Loucy (cell line): ENCODE measurements around the gene KHK.

ENCODE experiments used
- H2AFZ ChIP-seq: fragments of 200-600 bp; sonication (generic); 2 replicates; pipeline ENCODE4 v1.6.0; 2016; ENCODE audit warnings: antibody characterized with exemption, mild to moderate bottlenecking, low read length, moderate library complexity
- H3F3A ChIP-seq: fragments of 200-600 bp; 2 replicates; pipeline ENCODE4 v1.6.0; 2016; ENCODE audit warnings: antibody characterized with exemption, low read depth, mild to moderate bottlenecking
- H3K27me3 ChIP-seq: fragments of 200-600 bp; sonication (generic); 2 replicates; pipeline ENCODE4 v1.6.1; 2014; ENCODE audit warnings: low read length, mild to moderate bottlenecking; ENCODE audit not compliant: insufficient read depth, poor library complexity, severe bottlenecking
- H3K36me3 ChIP-seq: fragments of 200-600 bp; sonication (generic); 2 replicates; pipeline ENCODE4 v1.6.1; 2016; ENCODE audit warnings: low read length; ENCODE audit not compliant: insufficient read depth
- H3K4me1 ChIP-seq: fragments of 200-600 bp; sonication (generic); 2 replicates; pipeline ENCODE4 v1.5.1; 2014; ENCODE audit warnings: low read length, mild to moderate bottlenecking; ENCODE audit not compliant: insufficient read depth, poor library complexity, severe bottlenecking
- H3K4me2 ChIP-seq: fragments of 200-600 bp; sonication (generic); 2 replicates; pipeline ENCODE4 v1.6.0; 2014; ENCODE audit warnings: antibody characterized with exemption, low read length, low read depth, mild to moderate bottlenecking; ENCODE audit not compliant: poor library complexity, severe bottlenecking
- H3K4me3 ChIP-seq: fragments of 200-600 bp; sonication (generic); 2 replicates; pipeline ENCODE4 v1.5.1; 2014; ENCODE audit warnings: low read length, mild to moderate bottlenecking, mixed read lengths; ENCODE audit not compliant: poor library complexity, severe bottlenecking
- H3K79me2 ChIP-seq: fragments of 200-600 bp; sonication (generic); 2 replicates; pipeline ENCODE4 v1.6.1; 2014; ENCODE audit warnings: low read length; ENCODE audit not compliant: insufficient read depth
- H3K9ac ChIP-seq: fragments of 200-600 bp; sonication (generic); 2 replicates; pipeline ENCODE4 v1.6.0; 2014; ENCODE audit warnings: mild to moderate bottlenecking, low read depth, low read length, moderate library complexity; ENCODE audit not compliant: poor library complexity, severe bottlenecking
- H3K9me2 ChIP-seq: fragments of 200-600 bp; sonication (generic); replicated peaks from 2 replicates; pipeline ENCODE4 v1.6.1; 2016; ENCODE audit warnings: low read depth, low read length, mixed read lengths
- H3K9me3 ChIP-seq: fragments of 200-600 bp; sonication (generic); 2 replicates; pipeline ENCODE4 v1.6.1; 2014; ENCODE audit warnings: mild to moderate bottlenecking, antibody characterized with exemption, low read length, low read depth; ENCODE audit not compliant: insufficient read depth
- H4K20me1 ChIP-seq: fragments of 200-600 bp; sonication (generic); 2 replicates; pipeline ENCODE4 v1.6.0; 2014; ENCODE audit warnings: antibody characterized with exemption, low read length, mild to moderate bottlenecking; ENCODE audit not compliant: insufficient read depth, poor library complexity, severe bottlenecking
- EZH2phosphoT487 ChIP-seq: fragments of 200-600 bp; IDR thresholded peaks from 2 replicates; pipeline ENCODE4 v1.6.1; 2018; ENCODE audit warnings: antibody characterized with exemption, mild to moderate bottlenecking, moderate library complexity, borderline replicate concordance
- TF ChIP-seq, protein P1 (sequence below): fragments of 200-600 bp; sonication (generic); conservative IDR thresholded peaks from 2 replicates; pipeline ENCODE4 v1.5.1; 2014; ENCODE audit warnings: mild to moderate bottlenecking, antibody characterized with exemption, low read length

Gene KHK

DNA sequence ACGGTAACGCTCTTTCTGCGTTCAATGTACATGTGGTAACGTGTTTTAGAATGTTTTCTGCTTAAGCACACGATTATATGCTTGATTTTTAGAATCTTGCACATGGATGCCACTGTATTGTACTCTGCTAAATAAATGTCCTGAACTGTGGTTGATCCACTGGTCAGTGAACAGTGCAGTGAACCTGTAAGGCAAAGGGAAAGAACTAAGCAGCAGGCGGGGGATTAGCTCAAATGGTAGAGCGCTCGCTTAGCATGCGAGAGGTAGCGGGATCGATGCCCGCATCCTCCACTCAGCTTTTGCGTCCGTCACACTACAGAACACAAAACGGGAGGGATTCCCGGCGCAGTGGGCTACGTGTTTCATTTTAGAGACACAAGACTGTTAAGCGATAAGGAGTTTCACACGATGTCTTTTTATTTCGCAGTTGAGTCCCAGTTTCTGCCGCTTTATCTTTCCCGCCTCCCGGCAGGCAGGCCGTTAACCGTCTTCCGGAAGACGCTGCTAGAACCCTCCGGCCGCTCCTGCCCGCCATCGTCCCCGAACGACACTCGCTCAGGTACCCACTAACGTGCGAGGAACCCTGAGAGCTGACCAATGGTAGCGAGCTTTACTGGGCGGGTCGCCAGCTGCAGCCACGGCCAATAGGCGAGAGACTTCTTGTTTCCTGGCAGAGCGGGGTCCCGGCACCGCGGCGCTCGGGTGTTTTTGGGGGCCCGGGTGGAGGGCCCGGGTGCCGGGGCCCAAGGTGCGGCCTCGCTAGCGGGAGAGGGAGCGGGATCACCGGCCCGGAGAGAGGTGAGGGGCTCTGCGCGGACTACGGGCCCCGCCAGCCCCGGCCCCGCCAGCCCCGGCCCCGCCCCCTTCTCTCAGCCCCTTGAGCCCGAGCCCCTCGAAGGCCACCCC lies 35.3 kb upstream of the KHK start, which contains the start of gene AGBL5:
Gene AGBL5, plus strand, starts transcription at position 673 of the 906 bp plus-strand sequence. CDS start 1,291 bp downstream, outside the sequence.
- H3K9ac ChIP-seq: peak within 1 kb of the TSS; percentile 88
- no peaks in the 10 kb centered on the region for H3K27me3 ChIP-seq
- peak within 1 kb of the TSS; percentile 92 for H2AFZ ChIP-seq
- peak within 1 kb of the TSS; percentile 94 for H3K4me3 ChIP-seq
- H4K20me1 ChIP-seq: no peaks in the 10 kb centered on the region
- H3K36me3 ChIP-seq: peaks cover 26% of the 10 kb centered on the region; the same call in 1 of the 2 replicates
- H3F3A ChIP-seq: peaks cover 3% of the 10 kb centered on the region; the same call in 1 of the 2 replicates
- H3K4me1 ChIP-seq: peaks cover 25% of the 10 kb centered on the region
- TF ChIP-seq, protein P1, sequence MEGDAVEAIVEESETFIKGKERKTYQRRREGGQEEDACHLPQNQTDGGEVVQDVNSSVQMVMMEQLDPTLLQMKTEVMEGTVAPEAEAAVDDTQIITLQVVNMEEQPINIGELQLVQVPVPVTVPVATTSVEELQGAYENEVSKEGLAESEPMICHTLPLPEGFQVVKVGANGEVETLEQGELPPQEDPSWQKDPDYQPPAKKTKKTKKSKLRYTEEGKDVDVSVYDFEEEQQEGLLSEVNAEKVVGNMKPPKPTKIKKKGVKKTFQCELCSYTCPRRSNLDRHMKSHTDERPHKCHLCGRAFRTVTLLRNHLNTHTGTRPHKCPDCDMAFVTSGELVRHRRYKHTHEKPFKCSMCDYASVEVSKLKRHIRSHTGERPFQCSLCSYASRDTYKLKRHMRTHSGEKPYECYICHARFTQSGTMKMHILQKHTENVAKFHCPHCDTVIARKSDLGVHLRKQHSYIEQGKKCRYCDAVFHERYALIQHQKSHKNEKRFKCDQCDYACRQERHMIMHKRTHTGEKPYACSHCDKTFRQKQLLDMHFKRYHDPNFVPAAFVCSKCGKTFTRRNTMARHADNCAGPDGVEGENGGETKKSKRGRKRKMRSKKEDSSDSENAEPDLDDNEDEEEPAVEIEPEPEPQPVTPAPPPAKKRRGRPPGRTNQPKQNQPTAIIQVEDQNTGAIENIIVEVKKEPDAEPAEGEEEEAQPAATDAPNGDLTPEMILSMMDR: no peak
- TF ChIP-seq EZH2phosphoT487: no peak
- H3K9me2 ChIP-seq: no peaks in the 10 kb centered on the region
- H3K9me3 ChIP-seq: no peaks in the 10 kb centered on the region
- peaks cover 21% of the 10 kb centered on the region for H3K79me2 ChIP-seq
- peak within 1 kb of the TSS; percentile 91 for H3K4me2 ChIP-seq

DNA sequence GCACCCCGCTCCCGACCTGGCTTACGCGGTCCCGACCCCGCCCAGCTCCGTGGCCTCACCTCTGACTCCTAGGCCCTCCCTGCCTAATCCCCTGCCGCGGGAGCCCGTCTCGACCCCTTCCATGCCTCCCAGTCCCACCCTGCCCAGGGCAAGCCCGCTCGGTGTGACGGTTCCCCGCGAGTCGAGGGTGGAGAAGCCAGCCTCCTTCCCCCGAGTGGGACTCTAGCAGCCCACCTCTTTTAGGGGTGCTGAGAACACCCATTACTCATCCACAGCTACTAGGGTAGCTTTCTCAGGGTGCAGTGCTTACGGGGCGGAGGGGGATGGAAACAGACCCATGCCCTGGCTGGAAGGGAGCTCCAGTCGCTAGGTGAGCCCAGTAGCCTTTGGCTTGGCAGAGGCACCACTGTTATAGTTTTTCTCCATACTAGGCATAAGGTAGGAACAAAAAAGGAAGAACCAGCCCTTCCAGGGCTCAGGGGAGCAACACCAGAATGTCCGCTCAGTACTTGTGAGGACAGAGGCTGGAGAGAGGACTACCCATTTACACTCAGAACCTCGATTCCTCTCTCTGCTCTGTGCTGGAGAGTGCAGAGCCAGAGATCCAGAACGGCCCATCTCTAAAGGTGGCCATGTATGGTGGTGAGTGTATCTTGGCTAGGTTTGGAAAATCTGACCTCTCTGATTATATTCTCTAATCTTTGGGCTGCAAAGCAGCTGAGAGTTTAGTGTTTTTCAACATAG lies 34.5 kb upstream of the KHK start:
- Histone ChIP-seq H3K79me2 (peaks cover 21% of the 10 kb centered on the region), H3F3A (peaks cover 3% of the 10 kb centered on the region; the same call in 1 of the 2 replicates), H3K4me3 (peak overlapping the region; percentile 94), H3K9me2 (no peaks in the 10 kb centered on the region), H3K9ac (peak overlapping the region; percentile 88), H3K27me3 (no peaks in the 10 kb centered on the region), H3K4me2 (peak overlapping the region; percentile 91), H3K36me3 (peaks cover 30% of the 10 kb centered on the region; the same call in 1 of the 2 replicates), H3K9me3 (no peaks in the 10 kb centered on the region), H2AFZ (peak overlapping the region; percentile 64), H3K4me1 (peaks cover 25% of the 10 kb centered on the region), H4K20me1 (no peaks in the 10 kb centered on the region)
- no peak for TF ChIP-seq EZH2phosphoT487
- TF ChIP-seq, protein P1: no peak

DNA sequence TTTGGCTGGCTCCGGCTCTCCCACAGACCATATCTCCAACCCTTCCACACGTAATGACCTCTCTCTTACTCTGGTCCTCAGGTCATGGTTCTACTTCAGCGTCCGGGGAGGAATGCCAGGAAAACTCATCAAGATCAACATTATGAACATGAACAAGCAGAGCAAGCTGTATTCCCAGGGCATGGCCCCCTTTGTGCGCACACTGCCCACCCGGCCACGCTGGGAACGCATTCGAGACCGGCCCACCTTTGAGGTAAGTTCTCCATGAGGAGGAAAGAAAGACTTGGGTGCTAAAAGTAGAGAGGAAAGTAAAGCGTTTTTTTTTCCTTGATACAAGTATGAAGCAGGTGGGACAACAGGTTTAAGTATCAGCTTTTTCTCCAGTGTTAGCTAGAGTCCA lies 33.3 kb upstream of the KHK start:
- Histone ChIP-seq H3K9me3 (no peaks in the 10 kb centered on the region), H3K9me2 (no peaks in the 10 kb centered on the region), H3F3A (peaks cover 3% of the 10 kb centered on the region; the same call in 1 of the 2 replicates), H2AFZ (no peak overlapping the region), H3K4me2 (no peak overlapping the region), H3K79me2 (peaks cover 21% of the 10 kb centered on the region), H3K9ac (peak overlapping the region; percentile 11), H3K4me3 (peak overlapping the region; percentile 94), H3K27me3 (no peaks in the 10 kb centered on the region), H3K4me1 (peaks cover 25% of the 10 kb centered on the region), H4K20me1 (no peaks in the 10 kb centered on the region), H3K36me3 (peaks cover 35% of the 10 kb centered on the region; the same call in 1 of the 2 replicates)
- no peak for TF ChIP-seq EZH2phosphoT487
- TF ChIP-seq, protein P1: no peak
